Nephron (organoid): ENCODE results near the gene LAMB4.
A peak's percentile ranks its signal among the peaks of the same experiment; 100 is the strongest.

Experiments
- H3K27ac Mint-ChIP-seq, 3 experiments: 2 replicates each; pipeline ENCODE4 v1.8.0; 2020; ENCODE audit warnings: mixed read lengths in 3 of 3, mild to moderate bottlenecking in 2 of 3, moderate library complexity in 1 of 3
- H3K27me3 Mint-ChIP-seq: 2 replicates; pipeline ENCODE4 v1.8.0; 2021; ENCODE audit warnings: low read depth, mild to moderate bottlenecking, moderate library complexity, mixed read lengths
- H3K36me3 Mint-ChIP-seq: 2 replicates; pipeline ENCODE4 v1.8.0; 2020; ENCODE audit warnings: low read depth, mixed read lengths
- H3K4me1 Mint-ChIP-seq: 2 replicates; pipeline ENCODE4 v1.8.0; 2020; ENCODE audit warnings: mixed read lengths
- H3K4me3 Mint-ChIP-seq, 3 experiments: 2 replicates each; pipeline ENCODE4 v1.8.0; 2020; ENCODE audit warnings: mild to moderate bottlenecking in 3 of 3, mixed read lengths in 3 of 3, moderate library complexity in 2 of 3
- H3K9me3 Mint-ChIP-seq: 2 replicates; pipeline ENCODE4 v1.8.0; 2020; ENCODE audit warnings: mixed read lengths
- CTCF ChIP-seq, 3 experiments: fragments of 200-600 bp; sonication (generic); IDR thresholded peaks; one replicate each; pipeline ENCODE4 v1.5.0; 2021; ENCODE audit warnings: antibody characterized with exemption in 3 of 3; ENCODE audit not compliant: unreplicated experiment in 3 of 3

The LAMB4 gene

GRCh38 chr7:108090791-108091460 lies 39.2 kb downstream of the LAMB4 start:
- peaks cover 45% of the 10 kb centered on the region for H3K4me1 Mint-ChIP-seq
- no peaks in the 10 kb centered on the region for H3K27me3 Mint-ChIP-seq
- H3K27ac Mint-ChIP-seq: no peak overlapping the region
- H3K36me3 Mint-ChIP-seq: no peaks in the 10 kb centered on the region
- H3K9me3 Mint-ChIP-seq: no peaks in the 10 kb centered on the region
- H3K4me3 Mint-ChIP-seq: no peak overlapping the region
- TF ChIP-seq CTCF (IDR thresholded peaks at IDR 0.05; ENCODE audit: unreplicated experiment in 3 of 3): no peak

GRCh38 chr7:108089381-108089780 lies 40.8 kb downstream of the LAMB4 start:
- TF ChIP-seq CTCF (IDR thresholded peaks at IDR 0.05; ENCODE audit: unreplicated experiment in 3 of 3): no peak
- Mint-ChIP-seq H3K4me1 (peaks cover 32% of the 10 kb centered on the region), H3K36me3 (no peaks in the 10 kb centered on the region), H3K9me3 (no peaks in the 10 kb centered on the region), H3K27ac (no peak overlapping the region), H3K27me3 (no peaks in the 10 kb centered on the region), H3K4me3 (no peak overlapping the region)

GRCh38 chr7:108088729-108089128 lies 41.4 kb downstream of the LAMB4 start:
- H3K27ac Mint-ChIP-seq: peak overlapping the region in 1 of 3 experiments; percentile 73
- no peaks in the 10 kb centered on the region for H3K9me3 Mint-ChIP-seq
- H3K4me3 Mint-ChIP-seq: no peak overlapping the region
- H3K36me3 Mint-ChIP-seq: no peaks in the 10 kb centered on the region
- no peak for TF ChIP-seq CTCF (IDR thresholded peaks at IDR 0.05; ENCODE audit: unreplicated experiment in 3 of 3)
- H3K4me1 Mint-ChIP-seq: peaks cover 27% of the 10 kb centered on the region
- H3K27me3 Mint-ChIP-seq: no peaks in the 10 kb centered on the region

- no peaks in the 10 kb centered on the region for H3K9me3 Mint-ChIP-seq
- H3K27ac Mint-ChIP-seq: no peak overlapping the region
- H3K4me1 Mint-ChIP-seq: peaks cover 24% of the 10 kb centered on the region
- no peak overlapping the region for H3K4me3 Mint-ChIP-seq
- TF ChIP-seq CTCF (IDR thresholded peaks at IDR 0.05; ENCODE audit: unreplicated experiment in 3 of 3): no peak
- H3K36me3 Mint-ChIP-seq: no peaks in the 10 kb centered on the region
- no peaks in the 10 kb centered on the region for H3K27me3 Mint-ChIP-seq
Measured at GRCh38 chr7:108087778-108088177, 42.4 kb downstream of the LAMB4 start.

GRCh38 chr7:108086962-108087361 lies 43.2 kb downstream of the LAMB4 start:
- Mint-ChIP-seq H3K4me3 (no peak overlapping the region), H3K9me3 (no peaks in the 10 kb centered on the region), H3K27ac (peak overlapping the region in 2 of 3 experiments; percentile 43 to 60), H3K36me3 (no peaks in the 10 kb centered on the region), H3K4me1 (peaks cover 24% of the 10 kb centered on the region), H3K27me3 (no peaks in the 10 kb centered on the region)
- TF ChIP-seq CTCF (IDR thresholded peaks at IDR 0.05; ENCODE audit: unreplicated experiment in 3 of 3): no peak

- Mint-ChIP-seq H3K27ac (peak overlapping the region in 2 of 3 experiments; percentile 43 to 60), H3K4me3 (no peak overlapping the region), H3K4me1 (peaks cover 24% of the 10 kb centered on the region), H3K9me3 (peaks cover 3% of the 10 kb centered on the region), H3K27me3 (no peaks in the 10 kb centered on the region), H3K36me3 (peaks cover 2% of the 10 kb centered on the region)
- no peak for TF ChIP-seq CTCF (IDR thresholded peaks at IDR 0.05; ENCODE audit: unreplicated experiment in 3 of 3)
Measured at GRCh38 chr7:108086546-108086945, 43.6 kb downstream of the LAMB4 start.
